H9 (cell line): ENCODE results near the gene ADAMTSL3. TPM values are rescaled to one million over a fixed set of nuclear protein-coding genes. Genes with fewer than 3 reads are reported as not detected.

Experiments used
- DNase-seq: peaks from one replicate; pipeline ENCODE4 v3.0.0-alpha.2; 2017
- H2AFZ ChIP-seq: one replicate; pipeline ENCODE4 v1.6.1; 2013; ENCODE audit warnings: mild to moderate bottlenecking, low read length, control low read depth, moderate library complexity
- H2AK5ac ChIP-seq: 2 replicates; pipeline ENCODE4 v1.6.1; 2013; ENCODE audit warnings: low read length, control low read depth, mixed read lengths; ENCODE audit not compliant: insufficient read length
- H2BK120ac ChIP-seq: one replicate; pipeline ENCODE4 v1.6.1; 2013; ENCODE audit warnings: low read depth, mild to moderate bottlenecking, low read length, control low read depth, inconsistent platforms; ENCODE audit not compliant: poor library complexity, severe bottlenecking
- H2BK12ac ChIP-seq: 2 replicates; pipeline ENCODE4 v1.6.1; 2013; ENCODE audit warnings: low read length, control low read depth, mixed read lengths, low read depth; ENCODE audit not compliant: insufficient read length
- H2BK15ac ChIP-seq: 2 replicates; pipeline ENCODE4 v1.6.1; 2013; ENCODE audit warnings: low read depth, low read length, control low read depth
- H2BK20ac ChIP-seq: one replicate; pipeline ENCODE4 v1.6.1; 2013; ENCODE audit warnings: low read depth, mild to moderate bottlenecking, low read length, control low read depth, inconsistent platforms; ENCODE audit not compliant: poor library complexity, severe bottlenecking
- H2BK5ac ChIP-seq: 2 replicates; pipeline ENCODE4 v1.6.1; 2013; ENCODE audit warnings: low read length, control low read depth, mixed read lengths; ENCODE audit not compliant: insufficient read length
- H3K14ac ChIP-seq: 2 replicates; pipeline ENCODE4 v1.6.1; 2013; ENCODE audit warnings: low read length, control low read depth; ENCODE audit not compliant: insufficient read depth
- H3K18ac ChIP-seq: 2 replicates; pipeline ENCODE4 v1.6.1; 2013; ENCODE audit warnings: low read depth, mild to moderate bottlenecking, mixed read lengths, low read length, control low read depth; ENCODE audit not compliant: insufficient read length
- H3K23ac ChIP-seq: 2 replicates; pipeline ENCODE4 v1.6.1; 2013; ENCODE audit warnings: low read length, control low read depth, mixed read lengths, low read depth; ENCODE audit not compliant: insufficient read length
- H3K23me2 ChIP-seq: 2 replicates; pipeline ENCODE4 v1.6.1; 2013; ENCODE audit warnings: low read depth, mild to moderate bottlenecking, mixed read lengths, low read length, control low read depth; ENCODE audit not compliant: insufficient read length, poor library complexity, severe bottlenecking
- H3K27ac ChIP-seq: 2 replicates; pipeline ENCODE4 v1.5.1; 2013; ENCODE audit warnings: low read length, control low read depth, mixed read lengths, low read depth; ENCODE audit not compliant: insufficient read length
- H3K27me3 ChIP-seq: 2 replicates; pipeline ENCODE4 v1.6.1; 2013; ENCODE audit warnings: low read length, control low read depth, inconsistent platforms; ENCODE audit not compliant: insufficient read depth
- H3K4ac ChIP-seq: 2 replicates; pipeline ENCODE4 v1.6.1; 2013; ENCODE audit warnings: low read depth, mild to moderate bottlenecking, control low read depth, inconsistent platforms, low read length, moderate library complexity
- H3K4me1 ChIP-seq: 2 replicates; pipeline ENCODE4 v1.6.1; 2013; ENCODE audit warnings: low read length, control low read depth, inconsistent platforms; ENCODE audit not compliant: insufficient read depth
- H3K4me2 ChIP-seq: 2 replicates; pipeline ENCODE4 v1.6.1; 2013; ENCODE audit warnings: low read length, control low read depth, mixed read lengths; ENCODE audit not compliant: insufficient read length, insufficient read depth
- H3K56ac ChIP-seq: 2 replicates; pipeline ENCODE4 v1.6.1; 2013; ENCODE audit warnings: low read depth, mild to moderate bottlenecking, mixed read lengths, low read length, control low read depth; ENCODE audit not compliant: insufficient read length
- H3K79me1 ChIP-seq: 2 replicates; pipeline ENCODE4 v1.6.1; 2013; ENCODE audit warnings: low read depth, mild to moderate bottlenecking, moderate library complexity, low read length, control low read depth, inconsistent platforms; ENCODE audit not compliant: insufficient read depth, poor library complexity, severe bottlenecking
- H3K79me2 ChIP-seq: 2 replicates; pipeline ENCODE4 v1.6.1; 2013; ENCODE audit warnings: low read length, control low read depth, inconsistent platforms; ENCODE audit not compliant: insufficient read depth
- H3K9ac ChIP-seq: 2 replicates; pipeline ENCODE4 v1.6.1; 2013; ENCODE audit warnings: low read length, control low read depth, mixed read lengths; ENCODE audit not compliant: insufficient read length; ENCODE audit errors: extremely low read depth
- H3K9me3 ChIP-seq: one replicate; pipeline ENCODE4 v1.6.1; 2013; ENCODE audit warnings: low read depth, low read length, inconsistent platforms; ENCODE audit not compliant: control insufficient read depth
- H3T11ph ChIP-seq: one replicate; pipeline ENCODE4 v1.6.1; 2013; ENCODE audit warnings: mild to moderate bottlenecking, low read length, control low read depth, inconsistent platforms
- H4K20me1 ChIP-seq: one replicate; pipeline ENCODE4 v1.6.1; 2013; ENCODE audit not compliant: control insufficient read depth, insufficient read length, insufficient read depth
- H4K5ac ChIP-seq: 2 replicates; pipeline ENCODE4 v1.6.1; 2013; ENCODE audit warnings: low read depth, mild to moderate bottlenecking, mixed read lengths, low read length, control low read depth; ENCODE audit not compliant: insufficient read length
- H4K8ac ChIP-seq: replicated peaks from 2 replicates; pipeline ENCODE4 v1.6.1; 2013; ENCODE audit warnings: low read length, control low read depth, mixed read lengths, low read depth; ENCODE audit not compliant: insufficient read length
- H4K91ac ChIP-seq: 2 replicates; pipeline ENCODE4 v1.6.1; 2013; ENCODE audit warnings: low read depth, mild to moderate bottlenecking, moderate library complexity, mixed read lengths, low read length, control low read depth; ENCODE audit not compliant: insufficient read length
- H3K27ac Mint-ChIP-seq, 3 experiments: 2 replicates in 2 of 3; 3 replicates in 1 of 3; pipeline ENCODE4 v1.8.0; 2020 to 2021; ENCODE audit warnings: mixed read lengths in 3 of 3, mild to moderate bottlenecking in 1 of 3, moderate library complexity in 1 of 3
- H3K27me3 Mint-ChIP-seq: 2 replicates; pipeline ENCODE4 v1.8.0; 2021; ENCODE audit warnings: low read depth, mild to moderate bottlenecking, moderate library complexity, mixed read lengths
- H3K36me3 Mint-ChIP-seq, 3 experiments: 2 replicates in 2 of 3; 3 replicates in 1 of 3; pipeline ENCODE4 v1.8.0; 2020 to 2021; ENCODE audit warnings: low read depth in 3 of 3, mixed read lengths in 3 of 3; ENCODE audit not compliant: insufficient read depth in 1 of 3
- H3K4me1 Mint-ChIP-seq, 2 experiments: 2 replicates each; pipeline ENCODE4 v1.8.0; 2020; ENCODE audit warnings: mixed read lengths in 2 of 2
- H3K4me3 Mint-ChIP-seq, 2 experiments: 2 replicates in 1 of 2; 3 replicates in 1 of 2; pipeline ENCODE4 v1.8.0; 2020 to 2021; ENCODE audit warnings: mild to moderate bottlenecking in 2 of 2, mixed read lengths in 2 of 2, moderate library complexity in 1 of 2
- H3K9me3 Mint-ChIP-seq, 2 experiments: 2 replicates in 1 of 2; 3 replicates in 1 of 2; pipeline ENCODE4 v1.8.0; 2020; ENCODE audit warnings: mild to moderate bottlenecking in 2 of 2, mixed read lengths in 2 of 2, moderate library complexity in 1 of 2
- WGBS: extraction: QIAGEN DNeasy Blood & Tissue Kit; methylation state at CpG from one replicate; pipeline ENCODE4 v1.1.7; 2013; ENCODE audit warnings: missing lambda C conversion rate, low lambda C conversion rate, mixed read lengths; ENCODE audit not compliant: insufficient read length; ENCODE audit errors: extremely low coverage; 5-methylcytosine and 5-hydroxymethylcytosine counted together
- total RNA-seq: library from RNA; stranded (reverse); gene quantifications from 2 replicates; pipeline ENCODE4 v1.2.1, GENCODE V29; 2021
- TF ChIP-seq, protein P1 (sequence below): fragments of 200-600 bp; sonication (generic); conservative IDR thresholded peaks from 3 replicates; pipeline ENCODE4 v1.8.0; 2021; ENCODE audit warnings: antibody characterized with exemption, mild to moderate bottlenecking

The ADAMTSL3 gene
- total RNA-seq, 1 experiment from 2014 or later = 0.39 TPM

DNA sequence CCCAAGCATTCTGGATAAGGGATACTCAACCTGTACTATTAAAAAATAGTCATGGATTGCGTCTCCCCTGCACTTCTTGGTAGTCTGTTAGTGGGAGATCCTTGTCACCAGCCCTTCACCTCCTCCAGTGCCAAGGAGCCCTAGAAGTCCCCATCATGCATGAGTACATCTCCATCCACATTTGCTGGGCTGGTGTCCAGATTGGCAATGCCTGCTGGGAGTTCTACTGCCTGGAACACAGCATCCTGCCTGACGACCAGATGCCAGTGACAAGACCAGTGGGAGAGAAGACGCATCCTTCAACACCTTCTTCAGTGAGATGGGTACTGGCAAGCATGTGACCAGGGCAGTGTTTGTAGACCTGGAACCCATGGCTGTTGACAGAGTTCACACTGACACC lies 85.7 kb downstream of the ADAMTSL3 start:
- TF ChIP-seq, protein P1, sequence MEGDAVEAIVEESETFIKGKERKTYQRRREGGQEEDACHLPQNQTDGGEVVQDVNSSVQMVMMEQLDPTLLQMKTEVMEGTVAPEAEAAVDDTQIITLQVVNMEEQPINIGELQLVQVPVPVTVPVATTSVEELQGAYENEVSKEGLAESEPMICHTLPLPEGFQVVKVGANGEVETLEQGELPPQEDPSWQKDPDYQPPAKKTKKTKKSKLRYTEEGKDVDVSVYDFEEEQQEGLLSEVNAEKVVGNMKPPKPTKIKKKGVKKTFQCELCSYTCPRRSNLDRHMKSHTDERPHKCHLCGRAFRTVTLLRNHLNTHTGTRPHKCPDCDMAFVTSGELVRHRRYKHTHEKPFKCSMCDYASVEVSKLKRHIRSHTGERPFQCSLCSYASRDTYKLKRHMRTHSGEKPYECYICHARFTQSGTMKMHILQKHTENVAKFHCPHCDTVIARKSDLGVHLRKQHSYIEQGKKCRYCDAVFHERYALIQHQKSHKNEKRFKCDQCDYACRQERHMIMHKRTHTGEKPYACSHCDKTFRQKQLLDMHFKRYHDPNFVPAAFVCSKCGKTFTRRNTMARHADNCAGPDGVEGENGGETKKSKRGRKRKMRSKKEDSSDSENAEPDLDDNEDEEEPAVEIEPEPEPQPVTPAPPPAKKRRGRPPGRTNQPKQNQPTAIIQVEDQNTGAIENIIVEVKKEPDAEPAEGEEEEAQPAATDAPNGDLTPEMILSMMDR = no peak

More for the DNA sequence above, 85.7 kb downstream of the ADAMTSL3 start:
- Histone ChIP-seq H3K56ac (no peak overlapping the region), H3K4me2 (no peak overlapping the region), H2BK15ac (no peak overlapping the region), H4K20me1 (no peaks in the 10 kb centered on the region), H3T11ph (no peak overlapping the region), H3K4me1 (no peaks in the 10 kb centered on the region), H2AFZ (no peak overlapping the region), H3K18ac (no peak overlapping the region), H3K27ac (no peak overlapping the region), H2BK120ac (no peak overlapping the region), H2BK20ac (no peak overlapping the region), H2BK12ac (no peak overlapping the region), H3K79me2 (no peaks in the 10 kb centered on the region), H4K91ac (no peak overlapping the region), H4K8ac (no peak overlapping the region), H3K23ac (no peak overlapping the region), H3K79me1 (no peaks in the 10 kb centered on the region), H4K5ac (no peak overlapping the region), H2AK5ac (no peak overlapping the region), H3K14ac (no peak overlapping the region), H3K27me3 (no peaks in the 10 kb centered on the region), H3K9me3 (no peaks in the 10 kb centered on the region), H2BK5ac (no peak overlapping the region), H3K4ac (no peak overlapping the region), H3K9ac (no peak overlapping the region), H3K23me2 (no peaks in the 10 kb centered on the region)
- Mint-ChIP-seq H3K27me3 (no peaks in the 10 kb centered on the region; the same call in 1 of the 2 replicates), H3K36me3 (no peaks in the 10 kb centered on the region; a peak in 1 of 7 replicates), H3K9me3 (peaks cover 0 to 2% of the 10 kb centered on the region in 2 experiments; a peak in 1 of 5 replicates), H3K4me1 (peaks cover 10 to 11% of the 10 kb centered on the region in 2 experiments), H3K4me3 (no peak overlapping the region), H3K27ac (no peak overlapping the region)
- no CpG with 5 or more reads among the region's 3 CpGs for WGBS
- DNase-seq = no peak
